ENCODE results near the gene PSPH. TPM values are rescaled to one million over a fixed set of nuclear protein-coding genes. Genes with fewer than 3 reads are reported as not detected.
"Not testable (repeated sequence)": the region's sequence is repeated elsewhere in the genome, so short reads cannot be mapped to it uniquely, and the experiment has no call there.

The PSPH gene
- total RNA-seq, 1 experiment from 2014 or later, result 62.3 TPM

- peak overlapping the region; percentile 92 for H3K27ac ChIP-seq (ENCODE audit: low read length)
- CTCF ChIA-PET, result interaction anchor here (0.8 kb wide), 1 partner anchor 17 kb away, joined by 4 read pairs; the partner anchor contains the start of genes CCT6A and PSPH
- H3K9me3 ChIP-seq (ENCODE audit: control insufficient read depth, insufficient read depth, low read depth, low read length), result no peaks in the 10 kb centered on the region
- peak; percentile 98 for ATAC-seq
- intact Hi-C loops (cut with micrococcal nuclease; ENCODE audit: unreplicated experiment), result no loop called here
- BruUV-seq (replicated peaks), result no TSS peak
- no peak; the same call in none of the 2 replicates for TF ChIP-seq POLR2AphosphoS5 (IDR thresholded peaks at IDR 0.05; ENCODE audit: low read depth, low read length)
- peak; percentile 61; the same call in 1 of the 2 replicates for TF ChIP-seq SIN3A (IDR thresholded peaks at IDR 0.05; ENCODE audit: borderline replicate concordance, insufficient read depth, low read depth, low read length)
- peaks cover 5% of the 10 kb centered on the region; the same call in 1 of the 2 replicates for H3K4me1 ChIP-seq (ENCODE audit: control insufficient read depth, insufficient read depth, low read length)
- H3K4me3 ChIP-seq (ENCODE audit: low read depth in 2 of 2, low read length in 2 of 2), result peak overlapping the region; percentile 70 to 99
- DNase-seq (ENCODE audit: low read depth, low spot score), result peak; percentile 57
- in situ Hi-C loops (cut with HindIII; ENCODE audit: low pct_unique_long_range_greater_than_20kb, low sequenced_read_pairs), result no loop called here
- no peaks in the 10 kb centered on the region for H3K27me3 ChIP-seq (ENCODE audit: control insufficient read depth, insufficient read depth, low read length)
- POLR2A ChIA-PET, result interaction anchor here (1.1 kb wide), 1 partner anchor 17 kb away, joined by 4 read pairs; the partner anchor contains the start of genes CCT6A and PSPH
- no peaks in the 10 kb centered on the region for H3K36me3 ChIP-seq (ENCODE audit: control insufficient read depth, insufficient read depth, low read length)
These were observed 17.4 kb downstream of the PSPH start for GRCh38 chr7:56033671-56034432.

DNA sequence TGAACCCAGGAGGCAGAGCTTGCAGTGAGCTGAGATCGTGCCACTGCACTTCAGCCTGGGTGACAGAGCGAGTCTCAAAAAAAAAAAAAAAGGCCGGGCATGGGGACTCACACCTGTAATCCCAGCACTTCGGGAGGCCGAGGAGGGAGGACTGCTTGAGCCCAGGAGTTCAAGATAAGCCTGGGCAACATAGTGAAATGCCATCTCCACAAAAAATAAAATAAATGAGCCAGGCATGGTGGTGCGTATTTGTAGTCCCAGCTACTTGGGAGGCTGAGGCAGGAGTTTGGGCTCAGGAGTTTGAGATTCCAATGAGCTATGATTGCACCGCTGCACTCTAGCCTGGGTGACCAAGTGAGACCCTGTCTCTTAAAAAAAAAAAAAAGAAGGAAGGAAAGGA lies 18.7 kb downstream of the PSPH start:
- in situ Hi-C loops (cut with HindIII; ENCODE audit: low pct_unique_long_range_greater_than_20kb, low sequenced_read_pairs); intact Hi-C loops (cut with micrococcal nuclease; ENCODE audit: unreplicated experiment); H3K27me3 ChIP-seq (ENCODE audit: control insufficient read depth, insufficient read depth, low read length); H3K9me3 ChIP-seq (ENCODE audit: control insufficient read depth, insufficient read depth, low read depth, low read length); BruUV-seq (replicated peaks); H3K27ac ChIP-seq (ENCODE audit: low read length); CTCF ChIA-PET; H3K36me3 ChIP-seq (ENCODE audit: control insufficient read depth, insufficient read depth, low read length); DNase-seq (ENCODE audit: low read depth, low spot score); ATAC-seq; H3K4me1 ChIP-seq (ENCODE audit: control insufficient read depth, insufficient read depth, low read length): not testable (repeated sequence)
- peak overlapping the region; percentile 70 to 99; a peak in 3 of 4 replicates for H3K4me3 ChIP-seq (ENCODE audit: low read depth in 2 of 2, low read length in 2 of 2)
- POLR2A ChIA-PET, result interaction anchor here (0.6 to 0.8 kb wide), 2 partner anchors 19 to 25 kb away, joined by 4 to 7 read pairs; partner anchors contain the start of genes CCT6A and PSPH

DNA sequence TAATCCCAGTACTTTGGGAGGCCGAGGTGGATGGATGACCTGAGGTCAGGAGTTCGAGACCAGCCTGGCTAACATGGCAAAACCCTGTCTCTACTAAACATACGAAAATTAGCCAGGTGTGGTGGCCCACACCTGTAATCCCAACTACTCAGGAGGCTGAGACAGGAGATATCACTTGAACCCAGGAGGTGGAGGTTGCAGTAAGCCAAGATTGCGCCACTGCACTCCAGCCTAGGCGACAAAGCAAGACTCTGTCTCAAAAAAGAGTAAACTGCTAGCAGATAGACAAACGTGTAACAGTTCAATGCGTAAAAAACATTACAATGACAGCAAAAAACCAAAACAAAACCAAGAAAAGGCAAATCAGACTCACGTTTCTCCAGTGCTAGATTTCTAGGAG lies 19.7 kb downstream of the PSPH start:
- H3K9me3 ChIP-seq (ENCODE audit: control insufficient read depth, insufficient read depth, low read depth, low read length); in situ Hi-C loops (cut with HindIII; ENCODE audit: low pct_unique_long_range_greater_than_20kb, low sequenced_read_pairs); H3K4me1 ChIP-seq (ENCODE audit: control insufficient read depth, insufficient read depth, low read length); ATAC-seq; H3K4me3 ChIP-seq (ENCODE audit: low read depth in 2 of 2, low read length in 2 of 2); H3K27me3 ChIP-seq (ENCODE audit: control insufficient read depth, insufficient read depth, low read length); BruUV-seq (replicated peaks); CTCF ChIA-PET; intact Hi-C loops (cut with micrococcal nuclease; ENCODE audit: unreplicated experiment); DNase-seq (ENCODE audit: low read depth, low spot score); H3K36me3 ChIP-seq (ENCODE audit: control insufficient read depth, insufficient read depth, low read length); POLR2A ChIA-PET: not testable (repeated sequence)
- H3K27ac ChIP-seq (ENCODE audit: low read length), result peak overlapping the region; percentile 30; the same call in 1 of the 2 replicates

DNA sequence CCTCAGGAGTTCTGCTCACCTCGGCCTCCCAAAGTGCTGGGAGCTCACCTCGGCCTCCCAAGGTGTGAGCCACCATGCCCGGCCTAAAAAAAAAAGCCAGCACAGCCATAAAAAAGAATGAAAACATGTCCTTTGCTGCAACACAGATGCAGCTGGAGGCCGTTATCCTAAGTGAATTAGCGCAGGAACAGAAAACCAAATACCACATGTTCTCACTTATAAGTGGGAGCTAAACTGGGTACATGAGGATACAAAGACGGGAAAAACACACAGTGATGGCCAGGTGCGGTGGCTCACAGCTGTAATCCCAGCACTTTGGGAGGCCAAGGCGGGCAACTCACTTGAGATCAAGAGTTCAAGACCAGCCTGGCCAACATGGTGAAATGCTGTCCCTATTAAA lies 20.9 kb downstream of the PSPH start:
- no peaks in the 10 kb centered on the region for H3K27me3 ChIP-seq (ENCODE audit: control insufficient read depth, insufficient read depth, low read length)
- CTCF ChIA-PET, result no interaction called here
- H3K36me3 ChIP-seq (ENCODE audit: control insufficient read depth, insufficient read depth, low read length), result no peaks in the 10 kb centered on the region; the same call in 1 of the 2 replicates
- intact Hi-C loops (cut with micrococcal nuclease; ENCODE audit: unreplicated experiment), result no loop called here
- H3K4me1 ChIP-seq (ENCODE audit: control insufficient read depth, insufficient read depth, low read length), result peaks cover 5% of the 10 kb centered on the region; the same call in 1 of the 2 replicates
- no TSS peak for BruUV-seq (replicated peaks)
- POLR2A ChIA-PET, result no interaction called here
- in situ Hi-C loops (cut with HindIII; ENCODE audit: low pct_unique_long_range_greater_than_20kb, low sequenced_read_pairs), result no loop called here
- no peaks in the 10 kb centered on the region for H3K9me3 ChIP-seq (ENCODE audit: control insufficient read depth, insufficient read depth, low read depth, low read length)
- no peak for TF ChIP-seq TCF7L2 (IDR thresholded peaks at IDR 0.05; ENCODE audit: low read depth, low read length)
- H3K4me3 ChIP-seq (ENCODE audit: low read depth in 2 of 2, low read length in 2 of 2), result no peak overlapping the region
- ATAC-seq, result no peak
- H3K27ac ChIP-seq (ENCODE audit: low read length), result no peak overlapping the region
- no peak for DNase-seq (ENCODE audit: low read depth, low spot score)
